ENCODE results near the gene MELK. TPM values are rescaled to one million over a fixed set of nuclear protein-coding genes. Genes with fewer than 3 reads are reported as not detected.
"Not testable (repeated sequence)": the region's sequence is repeated elsewhere in the genome, so short reads cannot be mapped to it uniquely, and the experiment has no call there.

The MELK gene
- total and polyA plus RNA-seq, 7 donors, result 0.15 to 0.42 (median 0.18) TPM; not detected in 2

DNA sequence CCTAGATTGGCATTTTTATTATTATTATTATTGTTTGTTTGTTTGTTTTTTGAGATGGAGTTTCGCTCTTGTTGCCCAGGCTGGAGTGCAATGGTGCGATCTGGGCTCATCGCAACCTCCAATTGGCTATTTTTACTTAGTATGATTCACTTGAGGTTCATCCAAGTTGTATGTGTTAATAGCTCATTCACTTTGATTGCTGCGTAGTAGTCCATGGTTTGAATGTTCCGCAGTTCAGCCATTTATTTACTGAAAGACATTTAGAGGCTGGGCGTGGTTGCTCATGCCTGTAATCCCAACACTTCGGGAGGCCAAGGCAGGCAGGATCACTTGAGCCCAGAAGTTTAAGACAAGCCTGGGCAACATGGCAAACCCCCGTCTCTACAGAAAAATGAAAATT is 22.6 kb upstream of the MELK start:
- Histone ChIP-seq H3K4me1 (no peaks in the 10 kb centered on the region), H3K9me3 (no peaks in the 10 kb centered on the region), H3K4me3 (no peak overlapping the region), H3K27ac (no peak overlapping the region), H3K36me3 (ENCODE audit: insufficient read depth in 1 of 2, low read depth in 1 of 2) (no peaks in the 10 kb centered on the region), H3K27me3 (ENCODE audit: insufficient read depth in 3 of 3, low read length in 2 of 3) (peaks cover 0 to 3% (median 0%) of the 10 kb centered on the region in 3 donors)
- no peak for DNase-seq
- intact Hi-C loops (cut with DNase I), result no loop called here
- no peak for ATAC-seq
- WGBS, 3 donors, result 84 to 87% (median 86%) methylated on average over 8 of the region's 8 CpGs
- TF ChIP-seq, protein P1, sequence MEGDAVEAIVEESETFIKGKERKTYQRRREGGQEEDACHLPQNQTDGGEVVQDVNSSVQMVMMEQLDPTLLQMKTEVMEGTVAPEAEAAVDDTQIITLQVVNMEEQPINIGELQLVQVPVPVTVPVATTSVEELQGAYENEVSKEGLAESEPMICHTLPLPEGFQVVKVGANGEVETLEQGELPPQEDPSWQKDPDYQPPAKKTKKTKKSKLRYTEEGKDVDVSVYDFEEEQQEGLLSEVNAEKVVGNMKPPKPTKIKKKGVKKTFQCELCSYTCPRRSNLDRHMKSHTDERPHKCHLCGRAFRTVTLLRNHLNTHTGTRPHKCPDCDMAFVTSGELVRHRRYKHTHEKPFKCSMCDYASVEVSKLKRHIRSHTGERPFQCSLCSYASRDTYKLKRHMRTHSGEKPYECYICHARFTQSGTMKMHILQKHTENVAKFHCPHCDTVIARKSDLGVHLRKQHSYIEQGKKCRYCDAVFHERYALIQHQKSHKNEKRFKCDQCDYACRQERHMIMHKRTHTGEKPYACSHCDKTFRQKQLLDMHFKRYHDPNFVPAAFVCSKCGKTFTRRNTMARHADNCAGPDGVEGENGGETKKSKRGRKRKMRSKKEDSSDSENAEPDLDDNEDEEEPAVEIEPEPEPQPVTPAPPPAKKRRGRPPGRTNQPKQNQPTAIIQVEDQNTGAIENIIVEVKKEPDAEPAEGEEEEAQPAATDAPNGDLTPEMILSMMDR (IDR thresholded peaks at IDR 0.05), result no peak

DNA sequence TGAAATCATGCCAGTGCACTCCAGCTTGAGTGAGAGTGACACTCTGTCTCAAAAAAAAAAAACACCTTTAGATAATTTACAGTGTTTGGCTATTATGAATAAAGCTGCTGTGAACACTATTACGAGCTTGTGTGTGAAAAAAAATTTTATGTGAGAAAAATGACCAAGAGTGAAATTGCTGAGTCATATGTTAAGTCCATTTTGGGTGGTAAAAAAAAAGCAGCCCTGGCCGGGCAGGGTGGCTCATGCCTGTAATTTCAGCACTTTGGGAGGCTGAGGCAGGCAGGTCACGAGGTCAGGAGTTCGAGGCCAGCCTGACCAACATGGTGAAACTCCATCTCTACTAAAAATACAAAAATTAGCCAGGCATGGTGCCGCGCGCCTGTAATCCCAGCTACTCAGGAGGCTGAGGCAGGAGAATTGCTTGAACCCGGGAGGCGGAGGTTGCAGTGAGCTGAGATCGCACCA is 22.0 kb upstream of the MELK start:
- H3K27ac ChIP-seq; H3K4me3 ChIP-seq; ATAC-seq; H3K36me3 ChIP-seq (ENCODE audit: insufficient read depth in 1 of 2, low read depth in 1 of 2); intact Hi-C loops (cut with DNase I); H3K9me3 ChIP-seq; H3K4me1 ChIP-seq; DNase-seq; H3K27me3 ChIP-seq (ENCODE audit: insufficient read depth in 3 of 3, low read length in 2 of 3): not testable (repeated sequence)
- 75 to 80% (median 79%) methylated on average over 9 to 10 of the region's 10 CpGs for WGBS, 3 donors

DNA sequence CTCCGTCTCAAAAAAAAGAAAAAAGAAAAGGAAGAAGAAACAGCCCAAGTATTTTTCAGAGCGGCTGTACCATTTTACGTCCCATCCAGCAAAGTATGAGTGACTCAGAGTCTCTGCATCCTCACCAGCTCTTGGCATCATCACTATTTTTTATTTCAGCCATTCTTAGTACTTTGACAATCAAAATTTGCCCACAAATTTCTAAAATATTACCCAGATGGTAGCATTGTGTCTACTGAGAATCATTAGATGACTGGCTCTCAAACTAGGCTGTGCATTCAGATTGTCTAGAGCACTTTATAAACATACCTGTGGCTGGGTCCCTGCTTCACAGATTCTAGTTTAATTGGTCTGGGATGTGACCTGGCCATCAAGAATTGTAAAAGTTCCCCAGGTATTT is 21.6 kb upstream of the MELK start:
- ATAC-seq (no peak), DNase-seq (no peak)
- Histone ChIP-seq H3K27ac (no peak overlapping the region), H3K4me1 (no peaks in the 10 kb centered on the region), H3K27me3 (ENCODE audit: insufficient read depth in 3 of 3, low read length in 2 of 3) (peaks cover 0 to 3% (median 0%) of the 10 kb centered on the region in 3 donors), H3K4me3 (no peak overlapping the region), H3K9me3 (no peaks in the 10 kb centered on the region), H3K36me3 (ENCODE audit: insufficient read depth in 1 of 2, low read depth in 1 of 2) (no peaks in the 10 kb centered on the region)
- TF ChIP-seq, protein P1 (IDR thresholded peaks at IDR 0.05), result no peak
- 77 to 86% (median 78%) methylated on average over 3 of the region's 3 CpGs for WGBS, 3 donors
- intact Hi-C loops (cut with DNase I), result no loop called here

DNA sequence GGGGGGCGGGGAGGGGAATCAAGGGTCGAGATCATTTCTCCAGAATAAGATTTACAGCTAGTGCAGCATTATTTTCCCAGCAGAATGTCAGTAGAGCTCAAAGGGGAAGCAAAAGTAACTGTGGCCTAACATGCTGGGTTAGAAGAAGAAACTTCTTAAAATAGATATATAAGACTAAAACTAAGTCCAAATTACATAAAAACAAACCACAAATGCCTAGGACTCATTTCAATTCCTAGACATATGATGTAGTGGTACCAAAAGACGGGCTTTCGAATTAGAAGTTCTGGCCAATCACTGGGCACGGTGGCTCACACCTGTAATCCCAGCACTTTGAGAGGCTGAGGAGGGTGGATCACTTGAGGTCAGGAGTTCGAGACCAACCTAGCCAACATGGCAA is 20.8 kb upstream of the MELK start:
- TF ChIP-seq, protein P1 (IDR thresholded peaks at IDR 0.05), result no peak
- intact Hi-C loops (cut with DNase I), result no loop called here
- H3K9me3 ChIP-seq, result no peaks in the 10 kb centered on the region
- WGBS, 3 donors, result 84 to 89% (median 85%) methylated on average over 6 of the region's 6 CpGs
- no peaks in the 10 kb centered on the region for H3K27me3 ChIP-seq (ENCODE audit: insufficient read depth in 3 of 3, low read length in 2 of 3)
- H3K27ac ChIP-seq, result no peak overlapping the region
- DNase-seq, result no peak
- ATAC-seq, result no peak
- H3K4me1 ChIP-seq, result no peaks in the 10 kb centered on the region
- no peaks in the 10 kb centered on the region for H3K36me3 ChIP-seq (ENCODE audit: insufficient read depth in 1 of 2, low read depth in 1 of 2)
- no peak overlapping the region for H3K4me3 ChIP-seq

DNA sequence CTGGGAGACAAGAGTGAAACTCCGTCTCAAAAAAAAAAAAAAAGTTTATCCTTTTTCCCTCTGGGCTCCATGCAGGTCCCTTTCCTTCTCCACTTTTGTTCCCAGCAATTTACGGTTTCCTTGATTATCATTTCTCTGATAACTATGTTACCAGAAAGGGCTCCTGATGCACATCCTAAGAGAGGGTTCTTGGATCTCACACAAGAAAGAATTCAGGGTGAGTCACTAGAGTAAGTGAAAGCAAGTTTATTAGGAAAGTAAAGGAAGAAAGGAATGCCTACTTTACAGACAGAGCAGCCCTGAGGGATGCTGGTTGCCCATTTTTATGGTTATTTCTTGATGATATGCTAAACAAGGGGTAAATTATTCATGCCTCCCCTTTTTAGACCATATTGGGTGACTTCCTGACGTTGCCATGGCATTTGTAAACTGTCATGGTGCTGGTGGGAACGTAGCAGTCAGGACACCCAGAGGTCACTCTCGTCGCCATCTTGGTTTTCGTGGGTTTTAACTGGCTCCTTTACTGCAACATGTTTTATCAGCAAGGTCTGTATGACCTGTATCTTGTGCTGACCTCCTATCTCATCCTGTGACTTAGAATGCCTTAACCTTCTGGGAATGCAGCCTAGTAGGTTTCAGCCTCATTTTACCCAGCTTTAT is 13.5 kb upstream of the MELK start:
- TF ChIP-seq, protein P1 (IDR thresholded peaks at IDR 0.05), result no peak
- WGBS, 3 donors, result 70 to 73% (median 71%) methylated on average over 7 of the region's 7 CpGs
- Histone ChIP-seq H3K9me3 (no peaks in the 10 kb centered on the region), H3K27me3 (ENCODE audit: insufficient read depth in 3 of 3, low read length in 2 of 3) (no peaks in the 10 kb centered on the region), H3K27ac (no peak overlapping the region), H3K4me1 (no peaks in the 10 kb centered on the region), H3K4me3 (no peak overlapping the region), H3K36me3 (ENCODE audit: insufficient read depth in 1 of 2, low read depth in 1 of 2) (no peaks in the 10 kb centered on the region)
- no peak for DNase-seq
- no peak for ATAC-seq
- intact Hi-C loops (cut with DNase I), result loop anchor here in 1 of 2 donors (5.0 kb wide), 1 partner anchor 152 kb away; no protein-coding TSS in a partner anchor
